HepG2 (cell line): Measurements from ENCODE around the gene ARG2. TPM values are rescaled to one million over a fixed set of nuclear protein-coding genes. Genes with fewer than 3 reads are reported as not detected.

ENCODE experiments used
- ATAC-seq: fragments of 200-7000 bp; cut with Tn5 transposase; 3 replicates; pipeline ENCODE4 v1.9.1; 2020; ENCODE audit warnings: mild to moderate bottlenecking, moderate library complexity
- BruUV-seq: library from RNA; stranded (reverse); fragments of 400-500 nt; replicated peaks from 2 replicates; lab custom pipeline; 2021; lab: Mats Ljungman, UMichigan
- CTCF ChIA-PET: fragments of 300-600 bp; formaldehyde crosslinking; extraction: SDS; loops from one replicate; lab custom pipeline; 2021; ENCODE audit warnings: low total read pairs, inconsistent platforms, low intra/inter-chr PET ratio; lab: Yijun Ruan, JAX
- POLR2A ChIA-PET: fragments of 350-600 bp; sonication (Branson Sonifier 250); formaldehyde crosslinking; loops from one replicate; lab custom pipeline; 2020; ENCODE audit warnings: antibody characterized with exemption, inconsistent platforms; lab: Yijun Ruan, JAX
- DNase-seq: peaks from one replicate; pipeline ENCODE4 v3.0.0-alpha.2; 2015; ENCODE audit warnings: low spot score
- FAIRE-seq: peaks from 3 replicates; lab custom pipeline; 2011; peaks lifted over from hg19 to GRCh38; lab: Jason Lieb, UNC
- H2AFZ ChIP-seq: one replicate; pipeline ENCODE4 v1.6.1; 2011; ENCODE audit warnings: low read length, inconsistent platforms
- H3K27ac ChIP-seq: fragments of 300-600 bp; 3 replicates; pipeline ENCODE4 v1.8.0; 2011; ENCODE audit warnings: mixed run types, mild to moderate bottlenecking, mixed read lengths, low read length, inconsistent platforms; ENCODE audit not compliant: insufficient read depth; ENCODE audit errors: extremely low read length
- H3K27me3 ChIP-seq, 2 experiments: fragments of 200-600 bp in 1 of 2; 2 replicates in 1 of 2; 3 replicates in 1 of 2; pipeline versions ENCODE4 v1.6.0 to v1.8.0; 2011; ENCODE audit warnings: low read length in 2 of 2, mild to moderate bottlenecking in 2 of 2, moderate library complexity in 2 of 2, inconsistent platforms in 1 of 2; ENCODE audit not compliant: insufficient read depth in 2 of 2, control insufficient read depth in 1 of 2
- H3K36me3 ChIP-seq, 2 experiments: fragments of 200-600 bp in 1 of 2; replicated peaks in 1 of 2; 2 replicates in 1 of 2; 3 replicates in 1 of 2; pipeline versions ENCODE4 v1.5.1 to v1.8.0; 2011; ENCODE audit warnings: low read length in 2 of 2, inconsistent platforms in 1 of 2; ENCODE audit not compliant: insufficient read depth in 2 of 2, control insufficient read depth in 1 of 2
- H3K4me1 ChIP-seq: 2 replicates; pipeline ENCODE4 v1.5.1; 2012; ENCODE audit warnings: low read length, inconsistent platforms; ENCODE audit not compliant: insufficient read depth
- H3K4me2 ChIP-seq: 2 replicates; pipeline ENCODE4 v1.6.0; 2011; ENCODE audit warnings: low read depth, low read length, inconsistent platforms
- H3K4me3 ChIP-seq, 3 experiments: fragments of 200-600 bp in 1 of 3; sonication (generic), shearing (Covaris generic) in 1 of 3; replicated peaks in 1 of 3; 2 replicates each; pipeline ENCODE4 v1.5.1; 2011 to 2016; ENCODE audit warnings: low read length in 3 of 3, inconsistent platforms in 2 of 3, low read depth in 2 of 3, mild to moderate bottlenecking in 2 of 3, control low read depth in 1 of 3, mixed read lengths in 1 of 3; ENCODE audit not compliant: insufficient read depth in 1 of 3
- H3K79me2 ChIP-seq: one replicate; pipeline ENCODE4 v1.6.1; 2011; ENCODE audit warnings: low read length, inconsistent platforms; ENCODE audit not compliant: insufficient read depth
- H3K9ac ChIP-seq: 2 replicates; pipeline ENCODE4 v1.6.0; 2011; ENCODE audit warnings: mild to moderate bottlenecking, low read depth, low read length, inconsistent platforms; ENCODE audit not compliant: insufficient read depth
- H3K9me3 ChIP-seq: 2 replicates; pipeline ENCODE4 v1.5.1; 2012; ENCODE audit warnings: mild to moderate bottlenecking, low read length
- H4K20me1 ChIP-seq: 2 replicates; pipeline ENCODE4 v1.6.0; 2011; ENCODE audit warnings: inconsistent platforms, mild to moderate bottlenecking, low read length, moderate library complexity; ENCODE audit not compliant: insufficient read depth
- DNMT3B ChIP-seq: conservative IDR thresholded peaks from 2 replicates; pipeline ENCODE4 v1.6.1; 2016; ENCODE audit warnings: missing biosample characterization, control low read depth
- FOSL2 ChIP-seq: sonication (generic); formaldehyde crosslinking; IDR thresholded peaks from 2 replicates; pipeline ENCODE4 v1.4.0; 2020; ENCODE audit warnings: missing genetic modification reagents
- FOXP4 ChIP-seq: sonication (generic); formaldehyde crosslinking; IDR thresholded peaks from 2 replicates; pipeline ENCODE4 v1.4.0; 2020; ENCODE audit warnings: missing genetic modification reagents
- HBP1 ChIP-seq: IDR thresholded peaks from 2 replicates; pipeline ENCODE4 v1.6.1; 2016; ENCODE audit warnings: low read depth, control low read depth
- MIXL1 ChIP-seq: IDR thresholded peaks from 2 replicates; pipeline ENCODE4 v1.6.1; 2016
- POLR2G ChIP-seq: fragments of 200-400 bp; formaldehyde crosslinking; IDR thresholded peaks from 2 replicates; pipeline ENCODE4 v1.6.1; 2018; ENCODE audit warnings: mild to moderate bottlenecking, low read depth, low read length, moderate library complexity
- RFX5 ChIP-seq: IDR thresholded peaks from 2 replicates; pipeline ENCODE4 v1.6.1; 2011; ENCODE audit warnings: low read depth, low read length, improper control_type of control experiment
- TGIF2 ChIP-seq: IDR thresholded peaks from 2 replicates; pipeline ENCODE4 v1.6.1; 2016; ENCODE audit warnings: control low read depth, missing compliant biosample characterization
- ZBTB26 ChIP-seq: IDR thresholded peaks from 2 replicates; pipeline ENCODE4 v1.6.1; 2016; ENCODE audit warnings: missing compliant biosample characterization, missing genetic modification reagents, borderline replicate concordance
- ZNF615 ChIP-seq: sonication (generic); formaldehyde crosslinking; IDR thresholded peaks from 2 replicates; pipeline ENCODE4 v1.5.0; 2020; ENCODE audit warnings: mild to moderate bottlenecking, missing genetic modification reagents, borderline replicate concordance
- ZNF770 ChIP-seq: sonication (generic); formaldehyde crosslinking; IDR thresholded peaks from 2 replicates; pipeline ENCODE4 v1.5.0; 2020; ENCODE audit warnings: mild to moderate bottlenecking, missing genetic modification reagents
- WGBS: methylation state at CpG from one replicate; pipeline ENCODE4 v1.1.6; 2017; ENCODE audit warnings: low lambda C conversion rate; 5-methylcytosine and 5-hydroxymethylcytosine counted together
- in situ Hi-C: cut with HindIII; loops from 2 replicates; pipeline ENCODE4 v1.10.0; 2017; ENCODE audit warnings: low pct_unique_long_range_greater_than_20kb; ENCODE audit not compliant: extremely low pct_ligation_motif_present
- intact Hi-C: fragments of 100-400 bp; cut with micrococcal nuclease; formaldehyde crosslinking; loops from one replicate; pipeline ENCODE4 v1.10.0; 2022; ENCODE audit not compliant: unreplicated experiment
- polyA plus RNA-seq, 8 experiments: library from polyadenylated mRNA; depleted of rRNA in 3 of 8; stranded (reverse) in 7 of 8; unstranded in 1 of 8; fragments of >200 nt; fragmentation: Illumina TruSeq in 4 of 8; extraction: Trizol in 4 of 8; gene quantifications; 2 replicates each; pipeline versions ENCODE4 v1.2.1 to v1.2.3, GENCODE V29; 2011 to 2016; ENCODE audit warnings: low read depth in 4 of 8, missing spikeins in 1 of 8, mixed read lengths in 1 of 8; ENCODE audit not compliant: insufficient read depth in 1 of 8
- total RNA-seq, 5 experiments: library from RNA; depleted of rRNA; stranded (reverse); fragments of >200 nt; fragmentation: Illumina TruSeq; extraction: Trizol; gene quantifications; 2 replicates each; pipeline ENCODE4 v1.2.3, GENCODE V29; 2016; ENCODE audit warnings: low read depth in 1 of 5

ARG2 gene
- total and polyA plus RNA-seq, 2 of the 13 experiments (the other 11 are each of a cell fraction or from before 2014, with no cell fraction given), result 37.5 to 73.6 TPM

GRCh38 chr14:67622675-67623074 is 3.0 kb downstream of the ARG2 start:
- peak overlapping the region; percentile 56; the same call in 1 of the 2 replicates for H3K9ac ChIP-seq
- H3K79me2 ChIP-seq, result no peaks in the 10 kb centered on the region
- peak overlapping the region; percentile 48 for H3K4me2 ChIP-seq
- intact Hi-C loops, result no loop called here
- in situ Hi-C loops, result loop anchor here (25.0 kb wide), 1 partner anchor 1190 kb away; no protein-coding TSS in a partner anchor
- peaks cover 51% of the 10 kb centered on the region for H3K4me1 ChIP-seq
- 55% methylated on average over 4 of the region's 4 CpGs for WGBS
- FAIRE-seq (peak; percentile 52), ATAC-seq (peak; percentile 9; the same call in 1 of the 3 replicates), DNase-seq (peak; percentile 85)
- H3K27me3 ChIP-seq, result no peaks in the 10 kb centered on the region
- ChIA-PET POLR2A (interaction anchor here (0.8 to 1.2 kb wide), 3 partner anchors 19 to 73 kb away, joined by 3 to 8 read pairs (median 4); partner anchors contain the start of genes PIGH and RDH11), CTCF (no interaction called here)
- BruUV-seq, result TSS peak; percentile 29
- no peaks in the 10 kb centered on the region for H4K20me1 ChIP-seq
- no peaks in the 10 kb centered on the region; a peak in 1 of 5 replicates for H3K36me3 ChIP-seq
- H3K9me3 ChIP-seq, result no peaks in the 10 kb centered on the region
- H3K4me3 ChIP-seq, result no peak overlapping the region; a peak in 1 of 6 replicates
- H3K27ac ChIP-seq, result peak overlapping the region; percentile 79
- no peak overlapping the region for H2AFZ ChIP-seq
- peak; percentile 75; the same call in 1 of the 2 replicates for TF ChIP-seq ZBTB26 (CRISPR knock-in tag)
- TF ChIP-seq RFX5, result no peak
- TF ChIP-seq POLR2G, result 0 out of 2 replicates have a peak, but pooled peaks have one; percentile 20
- no peak for TF ChIP-seq ZNF615 (CRISPR knock-in tag)
- peak; percentile 66 for TF ChIP-seq FOSL2
- 0 out of 2 replicates have a peak, but pooled peaks have one; percentile 52 for TF ChIP-seq HBP1
- TF ChIP-seq TGIF2, result 0 out of 2 replicates have a peak, but pooled peaks have one; percentile 46
- peak; percentile 75 for TF ChIP-seq ZNF770 (CRISPR knock-in tag)
- no peak for TF ChIP-seq DNMT3B
- peak; percentile 13; the same call in 1 of the 2 replicates for TF ChIP-seq MIXL1 (CRISPR knock-in tag)
- peak; percentile 2; the same call in 1 of the 2 replicates for TF ChIP-seq FOXP4 (CRISPR knock-in tag)
